Esophagus squamous epithelium (tissue), 5 donors: ENCODE measurements around the gene ZNF398. TPM values are rescaled to one million over a fixed set of nuclear protein-coding genes. Genes with fewer than 3 reads are reported as not detected.

Experiments used
- DNase-seq: peaks from one replicate; lab custom pipeline; 2025; lab: John Stamatoyannopoulos, UW
- H3K27ac ChIP-seq, 4 donors: fragments of 200-600 bp; sonication (generic); one replicate each; pipeline ENCODE4 v1.5.1; 2016 to 2019; ENCODE audit warnings: mild to moderate bottlenecking in 1 of 4
- H3K27me3 ChIP-seq, 4 donors: fragments of 200-600 bp; sonication (generic); 1 replicate in 3 of 4; 2 replicates in 1 of 4; pipeline versions ENCODE4 v1.5.1 to v1.6.0; 2017 to 2021; ENCODE audit warnings: antibody characterized with exemption in 1 of 4
- H3K36me3 ChIP-seq, 3 donors: fragments of 200-600 bp; sonication (generic); one replicate each; pipeline ENCODE4 v1.5.1; 2016 to 2019
- H3K4me1 ChIP-seq, 3 donors: fragments of 200-600 bp; sonication (generic); one replicate each; pipeline ENCODE4 v1.5.1; 2017 to 2019
- H3K4me3 ChIP-seq, 4 donors: fragments of 200-600 bp; sonication (generic); 1 replicate in 3 of 4; 2 replicates in 1 of 4; pipeline ENCODE4 v1.5.1; 2016 to 2019; ENCODE audit warnings: mild to moderate bottlenecking in 2 of 4, moderate library complexity in 1 of 4
- H3K9me3 ChIP-seq, 3 donors: fragments of 200-600 bp; sonication (generic); one replicate each; pipeline ENCODE4 v1.5.1; 2016 to 2019
- POLR2A ChIP-seq, 4 donors: fragments of 450-650 bp; IDR thresholded peaks; one replicate each; pipeline ENCODE4 v1.6.1; 2017; ENCODE audit warnings: antibody characterized with exemption in 4 of 4, mild to moderate bottlenecking in 4 of 4, moderate library complexity in 3 of 4
- WGBS, 2 donors: methylation state at CpG; one replicate each; pipeline ENCODE4 v1.1.5; 2018; 5-methylcytosine and 5-hydroxymethylcytosine counted together
- intact Hi-C: fragments of 100-400 bp; cut with DNase I; formaldehyde crosslinking; loops from one replicate; pipeline ENCODE4 v1.15.0; 2022
- total RNA-seq, 4 donors: library from RNA; depleted of rRNA; stranded (reverse); fragments of >200 nt; gene quantifications; one replicate each; pipeline ENCODE4 v1.1.0, GENCODE V29; 2016
- TF ChIP-seq, protein P1 (sequence below), 6 experiments: fragments of 450-650 bp in 4 of 6; fragments of 200-600 bp in 2 of 6; sonication (generic) in 2 of 6; IDR thresholded peaks; one replicate each; pipeline ENCODE4 v1.5.1; 2016 to 2019; ENCODE audit warnings: antibody characterized with exemption in 6 of 6, mild to moderate bottlenecking in 4 of 6, moderate library complexity in 4 of 6
- donor health status: DM: yes; HTN: yes; CAD: no.

The ZNF398 gene
- total RNA-seq, 4 donors from 2014 or later, result 8.9 to 20.8 (median 12.6) TPM

DNA sequence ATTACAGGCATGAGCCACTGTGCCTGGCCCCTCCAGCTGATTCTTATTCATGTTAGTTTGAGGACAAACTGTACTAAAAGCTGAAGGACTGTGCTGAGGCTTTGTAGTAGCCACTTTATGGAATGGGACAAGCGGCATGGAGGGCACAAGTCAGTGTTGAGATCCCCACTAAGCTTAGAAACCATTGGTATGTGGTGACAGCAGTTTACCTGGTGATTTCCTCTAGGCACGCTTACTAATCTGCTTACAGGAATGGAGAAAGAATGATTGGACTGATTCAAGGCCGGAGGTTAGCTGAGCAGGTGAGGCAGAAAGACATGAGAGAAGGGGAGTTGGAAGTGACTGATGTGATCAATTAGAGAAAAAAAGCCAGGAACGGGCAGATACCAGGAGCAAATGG is 3.7 kb downstream of the ZNF398 start:
- H3K27ac ChIP-seq, result peak overlapping the region in 2 of 4 donors; percentile 9 to 19
- no peaks in the 10 kb centered on the region for H3K9me3 ChIP-seq
- H3K4me1 ChIP-seq, result peaks cover 15 to 72% (median 22%) of the 10 kb centered on the region in 3 donors
- WGBS, 2 donors, result 59 to 88% methylated on average over 4 of the region's 4 CpGs
- DNase-seq, result no peak
- H3K36me3 ChIP-seq, result peaks cover 0 to 25% (median 16%) of the 10 kb centered on the region in 3 donors
- TF ChIP-seq, protein P1, sequence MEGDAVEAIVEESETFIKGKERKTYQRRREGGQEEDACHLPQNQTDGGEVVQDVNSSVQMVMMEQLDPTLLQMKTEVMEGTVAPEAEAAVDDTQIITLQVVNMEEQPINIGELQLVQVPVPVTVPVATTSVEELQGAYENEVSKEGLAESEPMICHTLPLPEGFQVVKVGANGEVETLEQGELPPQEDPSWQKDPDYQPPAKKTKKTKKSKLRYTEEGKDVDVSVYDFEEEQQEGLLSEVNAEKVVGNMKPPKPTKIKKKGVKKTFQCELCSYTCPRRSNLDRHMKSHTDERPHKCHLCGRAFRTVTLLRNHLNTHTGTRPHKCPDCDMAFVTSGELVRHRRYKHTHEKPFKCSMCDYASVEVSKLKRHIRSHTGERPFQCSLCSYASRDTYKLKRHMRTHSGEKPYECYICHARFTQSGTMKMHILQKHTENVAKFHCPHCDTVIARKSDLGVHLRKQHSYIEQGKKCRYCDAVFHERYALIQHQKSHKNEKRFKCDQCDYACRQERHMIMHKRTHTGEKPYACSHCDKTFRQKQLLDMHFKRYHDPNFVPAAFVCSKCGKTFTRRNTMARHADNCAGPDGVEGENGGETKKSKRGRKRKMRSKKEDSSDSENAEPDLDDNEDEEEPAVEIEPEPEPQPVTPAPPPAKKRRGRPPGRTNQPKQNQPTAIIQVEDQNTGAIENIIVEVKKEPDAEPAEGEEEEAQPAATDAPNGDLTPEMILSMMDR (IDR thresholded peaks at IDR 0.05), result no peak
- TF ChIP-seq POLR2A (IDR thresholded peaks at IDR 0.05), result no peak
- no peak overlapping the region for H3K4me3 ChIP-seq
- intact Hi-C loops, result no loop called here
- no peaks in the 10 kb centered on the region for H3K27me3 ChIP-seq

DNA sequence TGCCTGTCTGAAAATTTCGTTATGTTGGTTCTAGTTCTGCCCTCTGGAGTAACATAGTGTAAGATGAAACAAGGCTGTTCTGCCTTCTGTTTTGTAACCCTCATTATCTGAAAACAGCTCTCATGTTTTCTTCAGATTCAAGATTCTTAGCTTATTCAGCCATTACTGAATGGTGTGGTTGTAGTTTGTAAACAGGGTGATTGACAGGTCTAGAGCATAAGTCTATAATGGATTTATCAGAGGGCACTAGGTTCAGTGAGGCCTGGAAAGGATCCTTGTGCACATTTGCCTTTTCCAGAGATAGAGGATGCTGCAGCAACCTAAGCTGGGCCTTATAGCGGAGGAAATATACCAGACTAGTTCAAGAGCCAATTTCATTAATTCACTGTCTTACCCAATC is 6.1 kb downstream of the ZNF398 start:
- Histone ChIP-seq H3K27me3 (no peaks in the 10 kb centered on the region), H3K9me3 (no peaks in the 10 kb centered on the region), H3K4me1 (peaks cover 6 to 58% (median 13%) of the 10 kb centered on the region in 3 donors), H3K27ac (no peak overlapping the region), H3K36me3 (peaks cover 0 to 49% (median 19%) of the 10 kb centered on the region in 3 donors), H3K4me3 (no peak overlapping the region)
- 80 to 89% methylated on average over 1 to 2 of the region's 2 CpGs for WGBS, 2 donors
- intact Hi-C loops, result no loop called here
- no peak for DNase-seq
- TF ChIP-seq, protein P1 (IDR thresholded peaks at IDR 0.05), result no peak
- TF ChIP-seq POLR2A (IDR thresholded peaks at IDR 0.05), result no peak

DNA sequence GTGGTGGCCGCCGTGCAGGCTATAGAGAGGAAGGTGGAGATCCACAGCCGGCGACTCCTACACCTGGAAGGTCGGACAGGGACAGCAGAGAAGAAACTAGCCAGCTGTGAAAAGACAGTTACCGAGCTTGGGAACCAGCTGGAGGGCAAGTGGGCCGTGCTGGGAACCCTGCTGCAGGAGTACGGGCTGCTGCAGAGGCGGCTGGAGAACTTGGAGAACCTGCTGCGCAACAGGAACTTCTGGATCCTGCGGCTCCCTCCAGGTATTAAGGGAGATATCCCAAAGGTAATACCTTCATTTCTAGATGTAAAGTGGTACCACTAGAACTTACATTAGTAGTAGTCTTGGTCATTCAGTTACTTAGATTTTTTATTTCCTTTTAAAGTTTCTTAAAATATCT is 6.8 kb downstream of the ZNF398 start:
- H3K27me3 ChIP-seq, result no peaks in the 10 kb centered on the region
- no peak for TF ChIP-seq POLR2A (IDR thresholded peaks at IDR 0.05)
- TF ChIP-seq, protein P1 (IDR thresholded peaks at IDR 0.05), result no peak
- H3K4me1 ChIP-seq, result peaks cover 0 to 51% (median 6%) of the 10 kb centered on the region in 3 donors
- no peak overlapping the region for H3K4me3 ChIP-seq
- DNase-seq, result no peak
- peaks cover 0 to 56% (median 19%) of the 10 kb centered on the region in 3 donors for H3K36me3 ChIP-seq
- H3K27ac ChIP-seq, result no peak overlapping the region
- intact Hi-C loops, result no loop called here
- H3K9me3 ChIP-seq, result no peaks in the 10 kb centered on the region
- WGBS, 2 donors, result 76 to 81% methylated on average over 9 of the region's 11 CpGs

DNA sequence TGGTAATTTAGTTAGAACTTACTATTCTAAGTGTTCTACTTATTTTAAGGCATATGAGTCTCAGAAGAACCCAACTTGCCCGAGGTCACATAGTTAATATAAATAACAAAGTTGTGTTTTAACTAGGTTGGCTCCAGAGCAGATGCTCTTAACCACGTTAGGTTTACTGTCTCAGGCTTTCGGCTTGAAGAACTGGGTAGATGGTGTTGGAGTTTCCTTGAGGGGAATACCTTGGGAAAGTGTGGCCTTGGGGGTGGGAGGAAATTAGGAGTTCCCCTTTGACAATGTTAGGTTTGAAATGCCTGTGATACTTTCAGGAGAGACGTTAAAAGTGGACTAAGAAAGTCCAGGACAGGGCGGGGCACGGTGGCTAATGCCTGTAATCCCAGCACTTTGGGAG is 9.6 kb downstream of the ZNF398 start:
- Histone ChIP-seq H3K4me3 (no peak overlapping the region), H3K4me1 (peaks cover 0 to 24% (median 0%) of the 10 kb centered on the region in 3 donors), H3K36me3 (peaks cover 0 to 81% (median 19%) of the 10 kb centered on the region in 3 donors), H3K9me3 (no peaks in the 10 kb centered on the region), H3K27ac (no peak overlapping the region), H3K27me3 (no peaks in the 10 kb centered on the region)
- 82 to 84% methylated on average over 5 to 6 of the region's 6 CpGs for WGBS, 2 donors
- intact Hi-C loops, result no loop called here
- no peak for TF ChIP-seq POLR2A (IDR thresholded peaks at IDR 0.05)
- TF ChIP-seq, protein P1 (IDR thresholded peaks at IDR 0.05), result no peak
- DNase-seq, result no peak

DNA sequence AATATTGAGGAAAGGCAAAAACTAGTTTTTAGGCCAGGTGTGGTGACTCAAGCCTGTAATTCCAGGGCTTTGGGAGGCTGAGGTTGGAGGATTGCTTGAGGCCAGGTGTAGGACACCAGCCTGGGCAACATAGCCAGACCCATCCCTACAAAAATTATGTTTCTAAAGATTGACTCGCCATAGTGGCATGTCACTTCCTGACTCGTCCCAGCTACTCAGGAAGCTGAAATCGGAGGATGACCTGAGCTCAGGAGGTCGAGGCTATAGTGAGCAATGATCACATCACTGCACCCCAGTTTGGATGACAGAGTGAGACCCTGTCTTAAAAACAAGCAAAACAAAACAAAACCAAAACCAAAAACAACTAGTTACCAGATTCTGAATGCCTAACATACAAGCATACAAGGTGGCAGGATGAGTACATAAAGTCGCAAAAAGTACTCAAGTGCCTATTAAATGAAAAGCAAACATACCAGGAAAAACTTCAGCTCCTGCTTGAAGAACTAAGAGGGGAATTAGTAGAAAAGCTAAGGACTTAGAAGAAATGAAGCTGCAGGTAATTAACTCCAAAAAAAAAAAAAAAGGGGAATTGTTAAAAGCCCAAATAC is 14.1 kb downstream of the ZNF398 start:
- H3K27ac ChIP-seq, result no peak overlapping the region
- no peak for DNase-seq
- peaks cover 0 to 1% (median 0%) of the 10 kb centered on the region in 3 donors for H3K4me1 ChIP-seq
- H3K4me3 ChIP-seq, result no peak overlapping the region
- H3K27me3 ChIP-seq, result no peaks in the 10 kb centered on the region
- intact Hi-C loops, result no loop called here
- no peaks in the 10 kb centered on the region for H3K9me3 ChIP-seq
- H3K36me3 ChIP-seq, result peaks cover 0 to 93% (median 8%) of the 10 kb centered on the region in 3 donors
- 51 to 64% methylated on average over 5 of the region's 5 CpGs for WGBS, 2 donors
- TF ChIP-seq, protein P1 (IDR thresholded peaks at IDR 0.05), result no peak
- TF ChIP-seq POLR2A (IDR thresholded peaks at IDR 0.05), result no peak
